Thoracic aorta (tissue), 2 donors: ENCODE measurements around the gene IL20. TPM values are rescaled to one million over a fixed set of nuclear protein-coding genes. Genes with fewer than 3 reads are reported as not detected.
A peak's percentile ranks its signal among the peaks of the same experiment; 100 is the strongest.

ENCODE experiments used
- ATAC-seq: fragments of 150-250 bp; one replicate; pipeline ENCODE4 v1.8.0; 2017; ENCODE audit warnings: low read depth; ENCODE audit not compliant: insufficient number of reproducible peaks, low FRiP score
- DNase-seq: peaks from one replicate; pipeline ENCODE4 v3.0.0-alpha.2; 2020; ENCODE audit warnings: low spot score
- H3K27ac ChIP-seq, 2 donors: fragments of 200-600 bp; sonication (generic); 1 replicate in 1 of 2; 2 replicates in 1 of 2; pipeline ENCODE4 v1.5.1; 2016; ENCODE audit warnings: mild to moderate bottlenecking in 2 of 2, moderate library complexity in 2 of 2
- H3K27me3 ChIP-seq: fragments of 200-600 bp; sonication (generic); replicated peaks from 2 replicates; pipeline ENCODE4 v1.6.0; 2016; ENCODE audit warnings: mild to moderate bottlenecking; ENCODE audit not compliant: insufficient read depth
- H3K36me3 ChIP-seq: fragments of 200-600 bp; sonication (generic); one replicate; pipeline ENCODE4 v1.5.1; 2016
- H3K4me1 ChIP-seq, 2 donors: fragments of 200-600 bp; sonication (generic); 1 replicate in 1 of 2; 2 replicates in 1 of 2; pipeline versions ENCODE4 v1.5.1 to v1.6.0; 2016; ENCODE audit warnings: low read depth in 2 of 2, mild to moderate bottlenecking in 1 of 2; ENCODE audit not compliant: control insufficient read depth in 1 of 2
- H3K4me3 ChIP-seq: fragments of 200-600 bp; sonication (generic); 2 replicates; pipeline ENCODE4 v1.5.1; 2016; ENCODE audit warnings: mild to moderate bottlenecking
- H3K9me3 ChIP-seq: fragments of 200-600 bp; sonication (generic); 2 replicates; pipeline ENCODE4 v1.5.1; 2016
- CTCF ChIP-seq: fragments of 200-600 bp; sonication (generic); IDR thresholded peaks from one replicate; pipeline ENCODE4 v1.5.1; 2019; ENCODE audit warnings: antibody characterized with exemption
- total RNA-seq, 2 donors: library from RNA; depleted of rRNA; stranded (reverse); fragments of >200 nt; gene quantifications; one replicate each; pipeline versions ENCODE4 v1.1.0 to v1.2.3, GENCODE V29; 2016

Gene IL20
- total RNA-seq: not detected

- ATAC-seq (no peak), DNase-seq (peak; percentile 31)
- Histone ChIP-seq H3K27ac (no peak within 1 kb of the TSS), H3K27me3 (no peaks in the 10 kb centered on the region), H3K4me3 (no peak within 1 kb of the TSS), H3K4me1 (no peaks in the 10 kb centered on the region), H3K9me3 (no peaks in the 10 kb centered on the region), H3K36me3 (no peaks in the 10 kb centered on the region)
- peak; percentile 47 for TF ChIP-seq CTCF
Measured at GRCh38 chr1:206864939-206865671, at the start of gene IL20. Gene IL20 (plus strand): TSS chr1:206865623. CDS start chr1:206865853, 230 bp downstream.

GRCh38 chr1:206816390-206817287 lies 48.8 kb upstream of the IL20 start:
- ATAC-seq (no peak), DNase-seq (no peak)
- Histone ChIP-seq H3K4me1 (no peaks in the 10 kb centered on the region), H3K9me3 (peaks cover 5% of the 10 kb centered on the region), H3K4me3 (no peak overlapping the region), H3K36me3 (no peaks in the 10 kb centered on the region), H3K27ac (no peak overlapping the region), H3K27me3 (no peaks in the 10 kb centered on the region)
- TF ChIP-seq CTCF: no peak

GRCh38 chr1:206821493-206821892 lies 43.9 kb upstream of the IL20 start:
- H3K4me3 ChIP-seq: no peak overlapping the region
- no peak for TF ChIP-seq CTCF
- H3K27ac ChIP-seq: no peak overlapping the region
- no peaks in the 10 kb centered on the region for H3K9me3 ChIP-seq
- H3K4me1 ChIP-seq: peaks cover 0 to 5% of the 10 kb centered on the region in 2 donors
- DNase-seq (no peak), ATAC-seq (no peak)
- H3K27me3 ChIP-seq: no peaks in the 10 kb centered on the region
- no peaks in the 10 kb centered on the region for H3K36me3 ChIP-seq

GRCh38 chr1:206823727-206824126 lies 41.7 kb upstream of the IL20 start:
- DNase-seq (no peak), ATAC-seq (no peak)
- H3K9me3 ChIP-seq: no peaks in the 10 kb centered on the region
- peaks cover 0 to 5% of the 10 kb centered on the region in 2 donors for H3K4me1 ChIP-seq
- no peak overlapping the region for H3K4me3 ChIP-seq
- no peaks in the 10 kb centered on the region for H3K36me3 ChIP-seq
- TF ChIP-seq CTCF: no peak
- no peak overlapping the region for H3K27ac ChIP-seq
- H3K27me3 ChIP-seq: no peaks in the 10 kb centered on the region

- Histone ChIP-seq H3K4me1 (peaks cover 0 to 5% of the 10 kb centered on the region in 2 donors), H3K36me3 (no peaks in the 10 kb centered on the region), H3K27me3 (no peaks in the 10 kb centered on the region), H3K27ac (no peak overlapping the region), H3K9me3 (no peaks in the 10 kb centered on the region), H3K4me3 (no peak overlapping the region)
- TF ChIP-seq CTCF: no peak
- DNase-seq (no peak), ATAC-seq (no peak)
Measured at GRCh38 chr1:206824331-206824730, 41.1 kb upstream of the IL20 start.
